GM19463 (cell line): ENCODE results near the gene TCFL5.
"Not testable (repeated sequence)": the region's sequence is repeated elsewhere in the genome, so short reads cannot be mapped to it uniquely, and the experiment has no call there.

Source experiments
- ATAC-seq: cut with Tn5 transposase; IDR thresholded peaks from one replicate; pipeline ENCODE4 v1.9.1; 2021; ENCODE audit warnings: mild to moderate bottlenecking, moderate library complexity; ENCODE audit not compliant: unreplicated experiment

Gene TCFL5

DNA sequence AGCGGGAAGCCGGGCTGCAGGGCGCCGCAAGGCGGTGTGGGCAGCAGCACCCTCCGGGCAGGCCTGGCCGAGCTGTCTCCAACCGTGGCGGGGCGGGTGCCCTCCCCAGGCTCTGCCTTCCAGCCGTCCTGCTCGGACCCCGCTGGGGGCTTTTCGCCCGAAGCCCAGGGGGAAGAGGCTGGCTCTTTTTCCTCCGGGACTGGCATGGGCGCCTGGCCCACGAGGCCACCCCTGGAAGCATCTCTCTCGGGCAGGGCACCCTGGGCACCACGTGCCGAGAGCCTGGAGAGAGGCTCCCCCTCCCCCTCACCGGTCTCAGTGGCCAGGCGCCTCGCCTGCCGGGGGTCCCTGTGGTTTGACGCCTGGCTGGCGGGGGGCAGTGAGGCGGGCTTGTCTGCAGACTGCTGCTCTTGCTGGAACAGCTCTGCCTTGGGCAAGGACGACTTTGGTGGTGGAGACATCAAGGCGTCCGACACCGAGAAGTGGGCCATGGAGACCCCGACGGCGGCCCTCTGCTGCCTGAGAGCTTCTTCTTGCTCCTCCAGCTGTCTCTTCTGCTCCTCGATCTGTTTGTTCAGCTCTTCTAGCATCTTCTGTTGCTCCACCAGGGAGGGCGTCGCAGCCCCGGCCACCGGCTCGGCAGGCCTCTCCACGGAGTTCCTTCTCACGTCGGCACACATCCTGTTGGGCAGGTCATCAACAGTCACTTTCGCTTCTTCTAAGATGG, 19.5 kb upstream of the TCFL5 start:
- no peak for ATAC-seq

DNA sequence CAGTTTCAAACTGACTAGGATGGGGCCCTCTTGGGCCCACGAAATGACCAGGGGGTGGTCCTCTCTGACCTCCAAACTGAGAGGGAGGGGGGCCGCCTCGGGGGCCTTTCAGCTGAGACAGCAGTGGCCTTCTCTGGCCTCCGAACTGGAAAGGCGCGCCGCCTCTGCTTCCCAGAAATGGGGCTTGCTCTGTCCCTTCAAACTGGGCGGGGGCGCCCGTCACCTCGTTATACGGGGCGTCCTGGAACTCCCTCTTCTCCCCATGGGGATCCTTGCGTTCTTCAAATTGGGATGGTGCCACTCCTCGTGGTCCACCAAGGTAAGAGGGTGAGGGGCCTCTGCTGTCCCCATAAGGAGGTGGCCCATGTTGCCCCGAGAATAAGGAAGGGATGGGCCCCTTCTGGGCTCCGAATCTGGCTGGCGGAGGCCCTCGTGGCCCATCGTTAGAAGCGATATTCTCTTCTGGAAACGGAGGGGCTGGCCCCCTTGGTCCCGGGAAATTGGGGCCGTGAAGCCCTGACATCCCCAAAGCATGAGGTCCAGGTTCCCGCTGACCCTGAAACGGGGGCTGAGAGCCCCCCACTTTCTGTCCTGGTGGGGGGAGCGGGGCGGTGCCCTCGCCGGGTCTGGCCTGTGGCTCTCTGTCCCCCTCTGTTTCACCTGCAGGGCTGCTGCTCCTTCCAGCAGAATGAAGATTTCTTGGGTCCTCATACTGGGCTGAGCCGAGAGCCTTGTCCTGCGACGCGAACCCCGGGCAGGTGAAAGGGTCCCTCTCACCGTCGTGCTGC, 18.7 kb upstream of the TCFL5 start:
- ATAC-seq = no peak

DNA sequence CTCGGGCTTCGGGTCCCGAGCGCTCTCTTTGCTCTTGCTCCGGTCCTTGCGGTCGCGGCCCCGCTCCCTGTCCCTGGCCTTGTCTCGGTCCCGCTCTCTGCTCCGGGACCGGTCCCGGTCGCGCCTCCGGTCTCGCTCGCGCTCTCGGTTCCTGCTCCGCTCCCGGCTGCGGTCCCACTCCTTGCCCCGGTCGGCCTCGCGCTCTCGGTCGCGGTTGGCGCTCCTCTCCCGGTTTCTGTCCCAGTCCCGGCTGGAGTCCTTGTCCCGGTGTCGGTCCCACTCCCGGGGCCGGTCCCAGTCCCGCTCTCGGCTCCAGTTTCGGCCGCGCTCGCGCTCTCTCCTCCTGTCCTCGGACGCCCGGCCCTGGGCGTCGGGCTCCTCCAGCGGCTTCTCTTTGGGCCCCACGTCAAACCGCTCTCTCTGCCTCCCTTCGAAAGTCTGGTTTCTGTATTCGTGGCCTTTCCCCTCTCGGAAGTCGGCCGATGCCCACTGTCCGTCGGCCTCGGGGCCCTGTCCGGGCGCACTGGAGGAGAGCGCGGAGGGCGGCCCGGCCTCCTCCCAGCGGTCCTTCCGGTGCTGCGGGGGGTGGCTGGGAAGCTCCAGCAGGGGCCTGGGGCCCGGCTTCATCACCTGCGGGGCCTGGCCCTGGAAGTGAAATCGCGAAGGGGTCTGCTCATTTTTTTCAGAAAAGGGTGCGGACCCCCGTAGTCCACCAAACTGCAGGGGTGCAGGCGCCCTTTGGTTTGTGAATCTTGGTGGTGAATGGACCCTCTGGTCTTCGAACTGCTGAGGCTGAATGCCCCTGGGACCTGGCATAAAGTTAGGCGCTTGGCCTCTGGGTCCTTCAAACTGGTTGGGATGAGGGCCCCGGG, 17.9 kb upstream of the TCFL5 start:
- ATAC-seq = no peak

DNA sequence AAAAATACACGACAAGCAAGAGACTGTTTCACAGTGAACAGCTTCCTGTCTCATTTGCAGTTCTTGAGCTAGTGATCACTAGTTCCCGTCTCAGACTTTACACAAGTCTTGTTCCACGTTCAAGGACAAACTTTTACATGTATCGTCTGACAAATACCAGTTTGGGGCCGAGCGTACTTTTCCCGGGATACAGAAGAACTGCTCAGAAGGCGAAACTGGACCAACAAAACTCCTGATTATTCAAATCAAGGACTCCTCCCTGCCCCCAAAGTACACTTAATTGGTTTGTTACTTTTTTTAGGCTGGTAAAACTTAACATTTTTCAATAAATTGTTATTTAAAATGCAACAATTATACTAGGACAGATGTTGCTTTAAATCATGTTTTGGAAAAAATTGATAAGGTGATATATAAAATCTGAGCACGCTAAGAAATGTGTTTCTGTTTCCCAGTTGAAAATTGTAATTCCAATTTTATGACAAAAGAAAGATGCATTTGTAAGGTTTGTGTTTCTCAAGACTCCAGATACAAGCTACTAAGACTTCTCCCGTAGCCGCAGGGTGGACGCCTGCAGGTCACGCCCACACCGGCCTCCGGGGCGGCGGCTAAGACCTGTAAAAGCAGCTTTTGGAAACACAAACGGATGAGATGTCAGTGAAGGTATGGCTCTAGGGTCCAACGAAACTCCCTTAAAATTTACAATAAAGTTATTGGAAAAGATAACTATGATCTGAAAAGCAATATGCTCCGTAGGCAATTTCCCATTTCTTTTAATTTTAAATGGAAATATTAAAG, 16.8 kb upstream of the TCFL5 start:
- ATAC-seq = no peak

DNA sequence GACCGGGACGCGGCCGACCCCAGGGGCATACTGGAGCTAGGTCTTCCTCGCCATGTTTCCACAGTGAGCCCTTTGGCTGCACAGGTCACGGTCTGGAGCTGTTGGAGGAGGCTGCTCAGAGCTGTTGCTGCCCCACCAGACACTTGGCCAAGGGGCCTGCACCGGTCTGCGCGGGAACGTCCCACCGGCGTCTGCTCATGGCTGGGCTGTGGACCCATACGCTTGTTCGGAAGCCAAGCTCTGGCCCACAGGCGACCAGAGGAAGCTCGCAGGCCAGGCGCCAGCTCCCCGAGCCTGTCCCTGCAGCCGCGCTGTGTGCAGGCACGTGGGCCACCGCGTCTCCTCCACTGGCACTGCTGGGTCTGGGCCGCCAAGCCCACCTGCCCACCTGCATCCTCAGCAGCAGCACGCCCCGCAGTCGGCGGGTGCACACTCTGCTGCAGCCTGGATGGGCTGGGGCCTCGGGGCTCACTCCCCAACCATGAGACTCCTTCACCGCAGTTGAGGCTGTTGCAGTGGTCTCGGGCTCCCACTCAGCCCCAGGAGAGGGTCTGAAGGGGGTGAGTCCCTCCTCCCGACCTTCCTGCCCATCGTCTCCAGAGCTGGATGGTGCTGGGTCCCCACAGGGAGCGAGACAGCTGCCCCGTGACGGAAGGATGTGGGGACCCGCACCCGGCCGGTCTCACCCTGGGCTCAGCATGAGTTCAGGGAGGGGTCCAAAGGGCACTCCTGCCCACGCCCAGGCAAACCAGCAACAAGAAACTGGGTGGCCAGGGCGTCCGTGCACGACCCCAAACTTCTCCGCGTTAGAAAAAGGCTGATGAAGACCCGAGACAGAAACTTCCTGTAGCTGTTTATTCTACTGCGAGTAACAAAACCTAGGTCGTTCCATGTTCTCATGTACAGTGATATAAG, 15.5 kb upstream of the TCFL5 start:
- no peak for ATAC-seq

DNA sequence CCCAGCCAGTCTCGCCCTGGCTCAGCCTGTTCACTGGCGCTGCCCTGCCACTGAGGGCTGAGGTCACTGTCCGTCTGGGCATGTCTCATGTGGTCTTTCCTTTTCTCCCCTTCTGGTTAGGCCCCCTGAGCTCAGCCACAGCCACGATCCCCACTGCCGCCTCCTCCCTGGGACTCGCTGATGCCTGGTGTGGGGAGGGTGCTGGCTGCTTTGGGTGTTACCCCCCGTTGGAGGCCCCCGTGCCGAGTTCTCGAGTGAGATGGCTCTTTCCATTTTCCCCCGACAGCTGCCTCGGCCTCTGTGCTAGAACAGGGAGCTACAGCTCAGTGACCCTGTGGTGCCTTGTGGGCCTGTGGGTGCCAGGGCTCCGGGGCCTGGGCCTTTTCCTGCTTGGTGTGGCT, 14.9 kb upstream of the TCFL5 start:
- no peak for ATAC-seq

DNA sequence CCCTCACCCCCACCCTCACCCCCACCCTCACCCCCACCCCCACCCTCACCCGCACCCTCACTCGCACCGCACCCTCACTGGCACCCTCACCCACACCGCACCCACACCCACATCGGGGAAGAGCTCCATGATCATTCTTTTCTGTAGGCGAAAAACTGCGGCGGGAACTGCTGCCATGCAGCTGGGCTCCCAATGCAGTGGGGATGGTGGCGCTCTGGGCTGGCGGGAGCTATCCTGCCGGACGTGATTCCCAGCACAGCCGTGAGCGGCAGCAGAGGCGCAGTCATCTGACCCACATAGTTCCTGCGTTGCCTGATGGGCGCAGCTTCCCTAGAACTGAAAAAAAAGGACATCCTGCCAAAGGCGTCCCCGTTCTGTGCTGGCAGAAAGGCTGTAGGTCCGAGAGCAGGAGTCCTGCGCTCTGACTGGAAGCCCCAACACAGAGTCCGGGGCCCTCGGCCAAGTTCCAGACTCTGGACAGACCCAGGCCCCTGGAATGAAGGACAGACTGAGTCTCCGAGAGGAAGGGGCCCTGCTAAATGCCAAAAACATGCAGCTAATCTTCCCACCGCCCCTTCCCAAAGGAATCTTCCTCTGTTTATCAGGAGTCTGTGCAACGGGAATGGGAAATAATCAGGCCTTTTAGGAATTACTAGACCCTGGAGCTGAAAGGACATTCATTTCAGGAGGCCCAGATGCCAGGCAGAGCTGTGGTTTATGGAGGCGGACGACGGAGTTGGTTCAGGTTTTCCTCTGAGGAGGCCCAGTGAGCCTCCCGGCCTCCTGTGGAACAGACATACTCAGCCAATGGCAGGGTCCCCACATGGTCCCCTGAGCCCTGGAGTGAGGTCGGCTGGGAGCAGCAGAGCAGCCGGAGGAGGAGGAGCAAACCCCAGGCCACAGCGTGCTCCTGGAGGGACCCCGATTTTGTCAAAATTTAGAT, 14.1 kb upstream of the TCFL5 start:
- no peak for ATAC-seq

DNA sequence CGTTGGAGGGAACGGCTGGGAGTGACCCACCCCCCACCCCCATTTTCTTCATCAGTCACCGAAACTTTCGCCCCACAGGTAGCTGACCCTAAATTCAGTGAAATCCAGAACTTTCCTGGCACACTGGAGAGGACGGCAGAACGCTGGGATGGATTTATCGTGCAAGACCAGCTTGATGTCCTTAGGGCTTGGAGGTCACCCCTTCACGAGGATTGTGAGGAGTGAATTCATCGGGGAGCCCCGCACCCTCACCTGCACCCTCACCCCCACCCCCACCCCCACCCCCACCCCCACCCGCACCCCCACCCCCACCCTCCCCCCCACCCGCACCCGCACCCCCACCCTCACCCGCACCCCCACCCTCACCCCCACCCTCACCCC, 13.3 kb upstream of the TCFL5 start:
- no peak for ATAC-seq

DNA sequence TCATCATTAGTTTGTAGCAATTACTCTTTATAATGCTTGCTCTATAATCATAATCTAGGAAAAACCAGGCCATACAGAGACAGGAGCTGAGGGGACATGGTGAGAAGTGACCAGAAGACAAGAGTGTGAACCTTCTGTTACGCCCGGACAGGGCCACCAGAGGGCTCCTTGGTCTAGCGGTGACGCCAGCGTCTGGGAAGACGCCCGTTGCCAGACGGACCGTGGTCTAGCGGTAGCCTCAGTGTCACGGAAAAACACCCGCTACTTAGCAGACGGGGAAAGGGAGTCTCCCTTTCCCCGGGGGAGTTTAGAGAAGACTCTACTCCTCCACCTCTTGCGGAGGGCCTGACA, 12.0 kb upstream of the TCFL5 start:
- not testable (repeated sequence) for ATAC-seq

DNA sequence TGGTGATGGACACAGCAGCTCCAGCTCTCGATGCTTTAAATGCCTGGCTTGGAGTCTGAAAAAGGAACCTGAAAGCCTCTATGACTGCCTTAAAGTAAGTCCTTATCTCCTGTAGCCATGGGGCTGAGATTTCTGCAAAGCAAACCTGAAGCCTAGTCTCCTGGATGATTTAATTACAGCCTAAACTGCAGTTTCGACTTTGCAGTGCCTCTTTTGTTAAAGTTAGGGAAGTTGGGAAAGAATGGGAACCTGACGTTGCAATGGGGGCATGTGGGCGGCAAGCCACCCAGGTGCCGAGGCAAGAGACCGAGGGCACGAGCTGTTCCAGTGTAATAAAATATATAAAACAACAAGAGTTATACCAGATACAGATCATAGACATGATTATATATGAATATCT, 11.7 kb upstream of the TCFL5 start:
- ATAC-seq = no peak

DNA sequence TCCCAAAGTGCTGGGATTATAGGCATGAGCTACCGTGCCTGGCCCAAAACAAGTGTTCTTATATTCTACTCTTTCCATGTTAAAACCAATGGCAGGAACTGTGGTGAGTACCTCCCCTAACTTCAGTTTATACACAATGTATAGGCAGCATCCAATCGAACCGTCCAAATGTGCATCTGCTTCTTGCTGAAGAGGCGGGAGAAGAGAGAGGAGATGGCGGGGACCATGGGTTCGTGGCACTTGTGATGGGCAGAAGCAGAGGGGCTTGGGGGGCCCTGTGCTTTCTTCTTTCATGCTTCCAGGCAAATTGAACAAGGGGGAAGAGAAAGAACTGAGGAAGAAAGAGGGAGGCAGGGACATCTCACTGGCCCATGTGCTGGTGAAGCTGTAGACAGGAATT, 11.2 kb upstream of the TCFL5 start:
- no peak for ATAC-seq

DNA sequence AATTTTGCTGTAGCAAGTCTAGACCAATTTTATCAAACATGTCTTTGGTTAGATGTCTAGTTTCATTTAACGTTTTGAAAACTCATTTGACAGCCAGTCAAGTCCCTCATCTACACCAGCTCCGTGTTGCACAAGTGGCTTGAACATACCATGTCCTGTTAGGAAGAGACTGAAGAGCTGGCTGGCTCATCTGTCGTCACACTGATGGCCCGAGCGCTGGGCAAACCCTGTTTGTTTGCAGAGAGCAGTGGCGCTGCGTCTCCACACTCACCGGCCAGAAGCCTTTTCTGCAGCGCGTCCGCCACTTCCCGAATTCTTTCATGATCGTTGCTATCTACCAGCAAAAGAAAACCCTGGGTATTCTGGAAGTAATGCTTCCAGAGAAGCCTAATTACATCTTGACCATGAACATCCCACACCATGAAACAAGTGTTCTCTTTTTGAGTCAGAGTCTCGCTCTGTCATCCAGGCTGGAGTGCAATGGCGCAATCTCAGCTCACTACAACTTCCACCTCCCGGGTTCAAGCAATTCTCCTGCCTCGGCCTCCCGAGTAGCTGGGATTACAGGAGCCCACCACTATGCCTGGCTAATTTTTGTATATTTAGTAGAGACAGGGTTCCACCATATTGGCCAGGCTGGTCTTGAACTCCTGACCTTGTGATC, 10.7 kb upstream of the TCFL5 start:
- ATAC-seq = no peak

DNA sequence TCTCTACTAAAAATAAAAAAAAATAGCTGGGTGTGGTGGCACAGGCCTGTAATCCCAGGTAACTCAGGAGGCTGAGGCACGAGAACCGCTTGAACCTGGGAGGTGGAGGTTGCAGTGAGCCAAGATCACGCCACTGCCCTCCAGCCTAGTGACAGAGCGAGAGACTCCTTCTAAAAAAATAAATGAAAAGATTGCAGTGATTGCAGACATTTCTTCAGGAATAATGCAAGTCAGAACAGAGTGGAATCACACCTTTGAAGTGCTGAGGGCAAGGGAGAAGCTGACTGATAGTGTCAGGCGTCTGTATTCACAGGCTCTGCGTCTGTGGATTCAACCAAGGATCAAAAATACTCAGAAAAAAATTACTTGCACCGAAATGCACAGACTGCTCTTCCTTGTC, 2.6 kb upstream of the TCFL5 start:
- ATAC-seq = no peak

DNA sequence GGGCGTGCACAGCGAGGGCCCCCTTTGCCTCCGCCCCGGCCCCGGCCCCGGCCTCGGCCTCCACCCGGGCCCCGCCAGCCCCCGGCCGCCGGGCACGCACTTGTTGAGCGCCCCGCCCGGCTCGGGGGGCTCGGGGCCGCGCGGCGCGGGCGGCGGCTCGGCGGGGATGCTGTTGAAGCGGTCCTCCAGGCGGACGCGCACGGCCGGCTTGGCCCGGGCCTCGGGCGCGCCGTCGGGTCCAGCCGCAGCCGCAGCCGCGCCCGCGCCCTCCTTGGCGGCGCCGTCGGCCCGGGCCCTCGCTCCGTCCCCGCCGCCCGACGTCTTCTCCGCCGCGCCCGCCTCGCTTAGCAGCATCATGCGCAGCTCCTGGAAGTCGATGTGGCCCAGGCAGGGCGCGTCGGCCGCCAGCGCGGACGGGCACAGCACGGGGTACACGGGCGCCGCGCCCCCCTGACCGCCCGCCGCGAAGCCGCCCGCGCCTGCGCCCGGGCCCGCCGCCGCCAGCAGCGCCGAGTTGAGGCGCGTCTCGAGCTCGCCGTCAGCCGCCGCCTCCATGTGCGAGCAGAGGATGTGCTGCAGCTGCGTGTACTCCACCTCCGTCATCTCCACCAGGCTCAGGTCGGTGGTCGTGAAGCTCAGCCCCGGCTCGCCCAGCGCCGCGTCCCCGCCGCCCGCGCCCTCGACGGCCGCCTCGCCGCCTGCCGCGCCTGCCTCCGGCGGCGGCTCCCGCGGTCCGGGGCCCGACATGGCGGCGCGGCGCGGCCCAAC, 514 bp downstream of the TCFL5 start:
- ATAC-seq = peak; percentile 33

DNA sequence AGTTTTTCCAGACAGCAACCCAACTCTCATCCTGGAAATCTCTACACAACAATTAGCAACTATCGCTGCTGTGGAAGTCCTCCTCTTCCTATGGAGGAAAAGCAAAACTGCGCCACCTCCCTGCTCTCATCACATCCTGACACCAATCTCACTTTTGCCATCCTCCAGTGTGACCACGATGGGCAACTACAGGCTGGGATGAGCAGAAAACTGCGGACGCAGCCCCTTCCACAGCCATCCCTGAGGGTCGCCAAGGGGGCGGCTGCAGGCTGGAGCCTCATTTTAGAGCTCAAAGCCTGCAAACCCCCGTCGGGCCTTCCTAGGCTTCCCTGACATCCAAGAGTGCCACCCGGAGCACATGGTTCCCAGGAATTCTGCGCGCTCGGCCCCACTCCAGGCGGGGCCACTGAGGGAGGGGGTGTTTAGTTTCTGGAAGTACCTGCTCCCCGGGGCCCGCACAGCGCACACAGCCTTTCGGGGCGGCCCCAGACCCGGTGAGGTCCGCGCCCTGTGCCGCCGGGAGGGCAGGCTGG, 1.2 kb downstream of the TCFL5 start:
- peak; percentile 8 for ATAC-seq

DNA sequence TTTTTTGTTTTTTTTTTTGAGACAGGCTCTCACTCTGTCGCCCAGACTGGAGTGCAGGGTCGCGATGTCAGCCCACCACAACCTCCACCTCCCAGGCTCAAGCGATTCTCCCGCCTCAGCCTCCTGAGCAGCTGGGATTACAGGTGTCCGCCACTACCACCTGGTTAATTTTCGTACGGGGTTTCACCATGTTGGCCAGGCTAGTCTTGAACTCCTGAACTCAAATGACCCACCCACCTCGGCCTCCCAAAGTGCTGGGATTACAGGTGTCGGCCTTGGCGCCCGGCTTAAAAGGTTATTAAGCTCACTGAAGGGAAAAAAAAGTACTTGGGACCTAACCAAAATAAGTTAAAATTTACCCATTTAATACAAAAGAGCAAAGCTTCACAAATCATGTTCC, 1.9 kb downstream of the TCFL5 start:
- ATAC-seq = no peak
